Thymus (tissue), 11 donors: ENCODE results near the gene CHD9. TPM values are rescaled to one million over a fixed set of nuclear protein-coding genes. Genes with fewer than 3 reads are reported as not detected.
A peak's percentile ranks its signal among the peaks of the same experiment; 100 is the strongest.

Experiments
- DNase-seq, 9 donors: peaks; one replicate each; pipeline ENCODE4 v3.0.0-alpha.2; 2013; ENCODE audit warnings: low spot score in 9 of 9, low read depth in 6 of 9, missing footprints in 1 of 9
- H3K27ac ChIP-seq, 2 donors: one replicate each; pipeline ENCODE4 v1.5.1; 2013; ENCODE audit warnings: control low read depth in 1 of 2, low read depth in 1 of 2, low read length in 1 of 2, mild to moderate bottlenecking in 1 of 2, moderate library complexity in 1 of 2
- H3K27me3 ChIP-seq, 2 donors: one replicate each; pipeline ENCODE4 v1.5.1; 2013; ENCODE audit warnings: low read length in 1 of 2; ENCODE audit not compliant: control insufficient read depth in 2 of 2, insufficient read depth in 1 of 2
- H3K36me3 ChIP-seq, 2 donors: one replicate each; pipeline ENCODE4 v1.5.1; 2013; ENCODE audit warnings: low read length in 1 of 2, mild to moderate bottlenecking in 1 of 2, moderate library complexity in 1 of 2; ENCODE audit not compliant: control insufficient read depth in 2 of 2, insufficient read depth in 2 of 2
- H3K4me1 ChIP-seq, 2 donors: one replicate each; pipeline ENCODE4 v1.5.1; 2013; ENCODE audit warnings: low read length in 2 of 2; ENCODE audit not compliant: control insufficient read depth in 2 of 2, insufficient read depth in 2 of 2
- H3K4me3 ChIP-seq, 2 donors: one replicate each; pipeline ENCODE4 v1.5.1; 2013; ENCODE audit warnings: low read length in 2 of 2, control low read depth in 1 of 2, mild to moderate bottlenecking in 1 of 2
- H3K9me3 ChIP-seq, 2 donors: one replicate each; pipeline ENCODE4 v1.5.1; 2013; ENCODE audit warnings: low read length in 1 of 2, mild to moderate bottlenecking in 1 of 2; ENCODE audit not compliant: control insufficient read depth in 2 of 2, insufficient read depth in 1 of 2
- WGBS: extraction: QIAGEN DNeasy Blood & Tissue Kit; methylation state at CpG from one replicate; pipeline ENCODE4 v1.1.7; 2013; 5-methylcytosine and 5-hydroxymethylcytosine counted together
- polyA plus RNA-seq: library from polyadenylated mRNA; stranded (reverse); fragments of 200-250 nt; gene quantifications from one replicate; pipeline ENCODE4 v1.2.3, GENCODE V29; 2013
- total RNA-seq: library from RNA; stranded (reverse); fragments of 120-200 nt; gene quantifications from one replicate; pipeline ENCODE4 v1.2.4, GENCODE V29; 2013
- donor health status: healthy.

The CHD9 gene
- total and polyA plus RNA-seq, 2 donors: 15.3 to 43.7 TPM

DNA sequence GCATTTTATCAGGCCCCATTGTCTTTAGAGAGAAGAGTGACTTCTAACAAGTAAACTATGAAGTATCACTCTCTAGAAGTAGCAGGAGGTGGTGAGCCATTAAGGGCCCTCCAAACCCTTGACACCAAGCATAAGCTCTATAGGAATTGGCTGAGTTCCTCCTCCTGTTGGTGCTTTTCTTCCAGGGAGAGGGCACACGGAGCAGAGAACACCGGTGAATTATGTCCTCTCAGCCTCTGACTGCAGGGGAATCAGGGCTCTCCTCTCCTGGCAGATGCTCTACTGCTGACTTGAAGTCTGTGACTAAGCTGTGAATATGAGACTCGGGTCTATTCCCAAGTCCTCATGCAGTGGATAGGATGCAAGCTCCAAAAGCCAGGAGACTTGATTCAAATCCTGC lies 32.3 kb downstream of the CHD9 start:
- Histone ChIP-seq H3K9me3 (no peaks in the 10 kb centered on the region), H3K4me1 (peaks cover 2 to 47% of the 10 kb centered on the region in 2 donors)

DNA sequence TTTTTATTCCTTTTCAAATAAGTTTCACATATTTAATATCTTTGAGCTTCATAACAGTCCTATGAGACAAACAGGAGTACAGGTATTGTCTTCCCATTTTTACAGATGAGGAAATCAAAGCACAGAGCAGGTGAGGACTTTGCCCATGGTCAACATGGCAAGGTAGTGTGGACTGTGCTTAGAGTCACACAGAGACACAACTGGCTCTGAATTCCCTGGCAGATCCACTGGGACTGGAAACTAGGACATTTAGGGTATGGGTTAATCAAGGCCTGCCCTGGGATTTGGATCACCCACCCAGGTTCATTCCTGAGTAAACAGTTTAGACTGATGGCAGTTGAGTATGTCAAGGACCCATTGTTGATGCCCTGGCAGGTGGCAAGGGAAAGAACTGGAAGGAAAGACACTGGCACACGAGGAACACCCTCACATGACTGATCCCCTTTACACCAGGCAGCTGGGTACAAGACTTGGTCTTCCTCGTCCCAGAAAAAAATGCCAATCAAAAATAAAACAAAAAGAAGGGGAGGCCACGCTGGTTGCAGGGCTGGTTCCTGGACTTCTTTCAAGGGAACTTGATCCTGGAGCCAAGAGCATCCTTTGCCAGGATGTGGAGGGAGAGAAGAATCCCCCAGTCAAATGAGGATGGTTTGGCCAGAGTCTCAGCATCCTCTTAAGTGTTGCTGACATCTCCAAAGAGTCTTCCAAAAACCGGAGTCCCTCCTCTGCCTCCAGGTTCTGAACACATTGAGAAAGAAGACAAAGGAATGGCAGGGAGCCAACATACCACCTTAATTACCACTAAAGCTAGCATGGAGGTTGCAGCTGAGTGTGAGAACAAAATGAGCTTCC lies 34.9 kb downstream of the CHD9 start:
- H3K36me3 ChIP-seq: no peaks in the 10 kb centered on the region
- no peak overlapping the region for H3K27ac ChIP-seq
- H3K9me3 ChIP-seq: no peaks in the 10 kb centered on the region
- H3K4me3 ChIP-seq: no peak overlapping the region
- no peaks in the 10 kb centered on the region for H3K27me3 ChIP-seq
- DNase-seq: no peak
- peaks cover 2 to 57% of the 10 kb centered on the region in 2 donors for H3K4me1 ChIP-seq
- WGBS: 85% methylated on average over 4 of the region's 4 CpGs

More for the DNA sequence above, 32.3 kb downstream of the CHD9 start:
- Histone ChIP-seq H3K4me3 (no peak overlapping the region), H3K36me3 (no peaks in the 10 kb centered on the region), H3K27ac (no peak overlapping the region), H3K27me3 (no peaks in the 10 kb centered on the region)
- WGBS: 94% methylated on average over 3 of the region's 3 CpGs
- no peak for DNase-seq

DNA sequence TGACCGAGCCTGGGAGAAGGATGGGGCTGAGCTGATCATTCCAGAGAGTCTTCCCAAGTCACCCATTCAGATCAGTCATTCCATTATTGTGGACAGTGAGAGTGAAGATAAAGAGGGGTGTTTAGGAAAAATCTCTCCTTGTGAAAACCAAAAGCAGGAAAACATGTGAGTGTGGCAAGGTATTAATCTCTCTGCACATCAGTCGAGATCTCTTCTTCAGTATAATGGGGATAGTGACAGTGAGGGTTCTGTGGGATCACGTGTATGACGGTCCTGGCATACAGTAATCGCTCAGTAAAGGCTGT lies 35.4 kb downstream of the CHD9 start:
- Histone ChIP-seq H3K4me3 (no peak overlapping the region), H3K36me3 (no peaks in the 10 kb centered on the region), H3K9me3 (no peaks in the 10 kb centered on the region), H3K4me1 (peaks cover 2 to 52% of the 10 kb centered on the region in 2 donors), H3K27me3 (no peaks in the 10 kb centered on the region), H3K27ac (no peak overlapping the region)
- DNase-seq: no peak
- 52% methylated on average over 5 of the region's 5 CpGs for WGBS

DNA sequence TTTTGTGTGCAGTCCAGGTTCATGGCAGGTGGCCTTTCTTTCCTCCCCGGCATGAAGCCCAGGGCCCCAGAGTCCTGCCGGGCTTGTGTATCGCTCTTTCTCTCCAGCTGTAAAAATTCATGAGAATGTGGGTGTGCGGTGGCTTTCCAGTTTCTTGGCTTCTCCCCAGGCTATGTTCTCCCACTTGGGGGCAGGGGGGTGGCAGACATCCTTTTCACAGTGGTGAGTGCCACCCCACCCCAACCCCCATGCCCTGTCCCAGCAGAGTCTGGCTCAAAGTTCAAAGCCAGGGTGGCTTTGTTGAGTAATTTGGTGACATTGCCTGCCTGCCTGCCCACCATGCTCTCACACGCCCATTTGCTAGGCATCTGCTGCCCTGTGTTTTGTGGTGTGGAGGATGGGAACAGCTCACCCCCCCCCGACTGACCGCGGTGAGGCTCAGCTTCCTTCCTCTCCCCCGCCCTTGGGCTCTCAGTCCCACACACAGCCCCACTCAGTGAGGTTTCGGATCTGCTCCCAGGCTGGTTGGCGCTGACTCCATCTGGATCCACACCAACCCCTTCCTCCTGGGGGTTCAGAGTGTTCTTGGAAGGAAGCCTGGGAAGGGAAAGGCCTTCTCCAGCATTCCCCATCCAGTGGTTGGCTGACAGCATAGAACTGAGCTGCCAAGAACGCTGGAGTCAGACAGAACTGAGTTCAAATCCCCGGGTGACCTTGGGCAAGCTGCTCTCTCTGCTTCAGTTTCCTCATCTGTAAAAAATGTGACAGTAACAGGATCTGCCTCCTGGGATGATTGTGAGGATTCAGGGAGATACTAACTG lies 36.0 kb downstream of the CHD9 start:
- no peak for DNase-seq
- peak overlapping the region; percentile 3 to 24 for H3K27ac ChIP-seq
- no peaks in the 10 kb centered on the region for H3K27me3 ChIP-seq
- H3K4me3 ChIP-seq: no peak overlapping the region
- peaks cover 2 to 46% of the 10 kb centered on the region in 2 donors for H3K4me1 ChIP-seq
- 39% methylated on average over 13 of the region's 13 CpGs for WGBS
- H3K9me3 ChIP-seq: no peaks in the 10 kb centered on the region
- H3K36me3 ChIP-seq: no peaks in the 10 kb centered on the region

DNA sequence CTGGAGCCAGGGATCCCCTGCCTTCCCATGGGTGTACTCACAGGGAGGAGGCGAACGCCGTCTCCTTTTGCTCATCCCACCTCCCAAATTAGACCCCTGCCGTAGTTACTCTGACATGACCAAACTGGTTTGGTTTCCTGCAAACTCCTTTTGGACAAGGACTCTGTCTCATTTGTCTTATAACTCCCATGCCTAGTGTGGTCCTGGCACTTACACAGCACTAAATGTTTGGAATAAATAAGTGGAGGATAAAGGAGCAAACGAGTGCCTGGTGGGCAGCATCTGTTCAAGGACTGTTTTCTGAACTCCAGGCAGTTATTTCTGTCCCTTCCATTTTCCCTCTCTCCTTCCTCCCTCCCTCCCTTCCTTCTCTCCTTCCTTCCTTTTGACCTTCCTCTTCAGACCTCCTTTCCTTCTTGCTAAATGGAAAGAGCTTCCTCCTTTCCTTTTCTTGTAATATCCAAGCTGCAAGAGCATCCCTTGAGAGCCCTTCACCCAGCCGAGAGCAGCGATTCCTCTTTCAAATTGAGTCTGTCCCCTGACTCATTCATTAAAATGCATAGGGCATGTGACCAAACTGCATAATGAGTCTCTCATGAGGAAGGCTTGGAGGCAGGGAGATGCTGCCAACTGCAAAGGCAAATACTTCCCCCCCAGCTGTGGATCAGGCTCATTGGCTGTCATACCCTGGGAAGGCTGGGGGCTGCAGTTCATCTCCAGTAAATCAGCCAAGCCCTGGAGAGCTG lies 36.8 kb downstream of the CHD9 start:
- DNase-seq: no peak
- Histone ChIP-seq H3K4me1 (peaks cover 2 to 40% of the 10 kb centered on the region in 2 donors), H3K27ac (peak overlapping the region; percentile 3 to 24), H3K9me3 (no peaks in the 10 kb centered on the region), H3K4me3 (no peak overlapping the region), H3K36me3 (no peaks in the 10 kb centered on the region), H3K27me3 (no peaks in the 10 kb centered on the region)
- WGBS: 90% methylated on average over 7 of the region's 7 CpGs

DNA sequence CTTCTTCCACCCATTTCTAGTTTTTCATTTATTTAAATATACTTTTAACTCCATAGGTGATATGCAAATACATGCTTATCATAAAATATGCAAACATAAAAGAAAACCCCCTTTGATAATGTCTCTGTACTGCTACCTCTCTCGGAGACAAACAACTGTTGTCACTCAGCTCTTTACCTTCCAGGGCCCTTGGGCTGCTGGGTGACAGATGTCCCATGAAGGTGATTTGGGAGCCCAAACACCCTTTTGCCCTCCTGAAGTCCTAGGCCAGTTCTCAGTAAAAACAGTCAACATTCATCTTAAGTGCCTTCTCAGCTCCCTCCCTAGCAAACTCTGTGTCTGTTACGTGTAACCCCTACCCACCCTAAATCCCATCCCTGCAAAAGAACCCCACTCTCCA lies 37.5 kb downstream of the CHD9 start:
- H3K27me3 ChIP-seq: no peaks in the 10 kb centered on the region
- no peaks in the 10 kb centered on the region for H3K9me3 ChIP-seq
- peaks cover 2 to 37% of the 10 kb centered on the region in 2 donors for H3K4me1 ChIP-seq
- no peak for DNase-seq
- H3K27ac ChIP-seq: no peak overlapping the region
- 49% methylated on average over 2 of the region's 2 CpGs for WGBS
- no peak overlapping the region for H3K4me3 ChIP-seq
- no peaks in the 10 kb centered on the region for H3K36me3 ChIP-seq

DNA sequence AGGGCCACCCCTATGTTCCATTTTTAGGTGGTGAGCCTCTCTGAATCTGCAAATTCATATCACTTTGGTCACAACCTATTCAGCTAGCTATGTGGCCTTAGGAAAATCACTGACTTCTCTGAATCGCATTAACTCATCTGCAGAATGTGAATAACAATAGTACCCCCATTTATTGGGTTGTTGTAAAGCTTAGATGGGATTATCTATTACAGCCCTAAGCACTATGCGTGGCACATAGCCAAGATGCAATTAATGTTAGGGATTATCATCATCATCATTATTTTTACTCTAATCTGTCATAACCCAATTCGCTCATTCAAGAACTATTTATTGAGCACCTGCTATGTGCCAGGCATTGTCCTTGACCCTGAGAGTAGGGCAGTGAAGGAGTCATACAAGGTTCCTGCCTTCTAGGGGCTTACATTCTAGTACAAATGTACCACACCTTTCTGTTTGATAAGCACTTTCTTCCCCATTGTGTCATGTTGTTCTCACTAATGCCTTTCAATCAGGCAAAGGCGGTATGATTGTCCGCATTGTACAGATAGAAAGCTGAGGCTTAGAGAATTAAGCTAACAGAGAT lies 38.5 kb downstream of the CHD9 start:
- no peaks in the 10 kb centered on the region for H3K36me3 ChIP-seq
- no peak overlapping the region for H3K27ac ChIP-seq
- peaks cover 2 to 40% of the 10 kb centered on the region in 2 donors for H3K4me1 ChIP-seq
- H3K9me3 ChIP-seq: no peaks in the 10 kb centered on the region
- DNase-seq: no peak
- no peak overlapping the region for H3K4me3 ChIP-seq
- no peaks in the 10 kb centered on the region for H3K27me3 ChIP-seq
- WGBS: 99% methylated on average over 5 of the region's 5 CpGs

DNA sequence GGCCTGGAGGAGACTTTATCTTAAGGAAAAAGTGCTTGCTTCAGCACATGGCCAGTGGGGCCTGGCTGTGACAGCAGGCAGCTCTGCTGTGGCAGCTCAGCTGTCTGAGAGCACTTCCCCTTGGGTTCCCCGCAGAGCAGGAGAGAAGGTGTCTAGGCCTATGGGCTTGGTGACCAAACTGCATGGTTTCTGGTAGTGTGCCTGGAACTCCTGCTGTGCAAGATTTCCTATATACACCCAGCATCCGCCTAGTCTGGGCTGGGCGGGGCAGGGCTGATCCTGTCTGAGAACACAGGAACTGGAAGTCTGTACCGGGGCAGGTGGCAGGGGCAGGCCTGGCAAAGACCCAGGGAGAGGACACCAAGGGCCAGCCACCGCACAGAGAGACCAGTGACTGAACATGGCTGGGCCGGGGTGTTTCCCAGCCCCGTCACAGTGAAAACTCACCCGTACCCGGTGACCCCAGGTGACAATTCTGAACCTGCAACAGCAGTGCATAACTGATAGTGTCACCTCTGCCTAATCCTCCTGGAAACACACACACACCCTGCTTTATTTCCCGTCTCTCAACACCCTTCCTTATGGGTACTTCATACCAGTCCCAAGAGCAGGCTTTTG lies 39.3 kb downstream of the CHD9 start:
- H3K36me3 ChIP-seq: no peaks in the 10 kb centered on the region
- H3K4me3 ChIP-seq: no peak overlapping the region
- H3K9me3 ChIP-seq: no peaks in the 10 kb centered on the region
- peak in 2 of 9 donors; percentile 30 to 47 for DNase-seq
- no peaks in the 10 kb centered on the region for H3K27me3 ChIP-seq
- peak overlapping the region in 1 of 2 donors; percentile 45 for H3K27ac ChIP-seq
- peaks cover 10 to 49% of the 10 kb centered on the region in 2 donors for H3K4me1 ChIP-seq
- 43% methylated on average over 10 of the region's 10 CpGs for WGBS
